Epidermal melanocyte (primary cell): ENCODE data around the gene SEMA5A.

Experiments
- DNase-seq: peaks from one replicate; pipeline ENCODE4 v3.0.0; 2011; ENCODE audit warnings: low spot score; ENCODE audit not compliant: insufficient read length

SEMA5A gene

DNA sequence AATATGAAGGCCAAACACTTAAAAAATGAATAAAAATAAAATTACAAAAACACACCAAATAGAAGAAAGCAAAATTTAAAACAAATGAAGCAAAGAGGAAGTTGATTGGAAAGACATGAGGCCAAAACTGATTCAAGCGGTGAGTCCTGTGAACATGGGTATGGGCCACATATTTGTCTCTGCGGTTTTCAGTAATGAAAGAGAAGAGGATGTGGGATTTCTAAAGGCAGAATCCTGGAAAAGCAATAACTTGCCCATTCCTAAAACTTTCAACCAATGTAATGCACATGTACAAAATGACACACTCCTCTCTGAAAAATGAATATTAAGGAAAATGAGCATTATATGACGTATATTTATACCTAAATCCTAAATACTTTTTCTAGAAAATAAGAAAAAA is 263.7 kb downstream of the SEMA5A start:
- no peak for DNase-seq

DNA sequence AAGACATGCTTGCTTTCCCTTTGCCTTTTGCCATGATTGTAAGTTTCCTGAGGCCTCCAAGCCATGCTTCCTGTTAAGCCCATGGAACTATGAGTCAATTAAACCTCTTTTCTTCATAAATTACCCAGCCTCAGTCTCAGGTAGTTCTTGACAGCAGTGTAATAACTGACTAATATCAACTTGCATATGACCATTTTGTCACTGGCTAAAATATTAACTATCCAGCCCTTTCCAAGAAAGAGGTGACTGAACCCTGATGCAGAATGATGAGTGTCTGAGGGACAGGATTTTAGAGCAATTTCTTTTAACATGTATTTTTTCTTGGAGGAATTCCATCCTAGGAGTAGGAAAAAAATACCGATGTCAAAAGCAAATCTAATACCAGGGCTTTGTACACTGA is 266.1 kb downstream of the SEMA5A start:
- no peak for DNase-seq

DNA sequence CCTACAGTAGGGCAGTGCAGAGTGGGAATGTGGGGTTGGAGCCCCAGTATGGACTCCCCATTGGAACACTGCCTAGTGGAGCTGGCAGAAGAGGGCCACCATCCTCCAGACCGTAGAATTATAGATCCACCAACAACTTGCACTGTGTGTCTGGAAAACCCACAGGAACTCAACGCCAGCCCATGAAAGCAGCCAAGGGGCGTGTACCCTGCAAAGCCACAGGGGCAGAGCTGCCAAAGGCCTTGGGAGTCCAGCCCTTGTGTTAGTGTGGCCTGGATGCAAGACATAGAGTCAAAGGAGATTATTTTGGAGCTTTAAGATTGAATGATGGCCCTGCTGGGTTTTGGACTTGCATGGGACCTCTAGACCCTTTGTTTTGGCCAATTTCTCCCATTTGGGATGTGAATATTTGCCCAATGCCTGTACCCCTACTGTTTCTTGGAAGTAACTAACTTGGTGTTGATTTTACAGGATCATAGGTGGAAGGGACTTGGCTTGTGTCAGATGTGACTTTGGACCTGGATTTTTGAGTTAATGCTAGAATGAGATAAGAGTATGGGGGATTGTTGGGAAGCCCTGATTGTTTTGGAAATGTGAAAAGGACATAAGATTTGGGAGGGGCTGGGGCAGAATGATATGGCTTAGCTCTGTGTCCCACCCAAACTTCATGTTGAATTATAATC is 266.8 kb downstream of the SEMA5A start:
- no peak for DNase-seq

DNA sequence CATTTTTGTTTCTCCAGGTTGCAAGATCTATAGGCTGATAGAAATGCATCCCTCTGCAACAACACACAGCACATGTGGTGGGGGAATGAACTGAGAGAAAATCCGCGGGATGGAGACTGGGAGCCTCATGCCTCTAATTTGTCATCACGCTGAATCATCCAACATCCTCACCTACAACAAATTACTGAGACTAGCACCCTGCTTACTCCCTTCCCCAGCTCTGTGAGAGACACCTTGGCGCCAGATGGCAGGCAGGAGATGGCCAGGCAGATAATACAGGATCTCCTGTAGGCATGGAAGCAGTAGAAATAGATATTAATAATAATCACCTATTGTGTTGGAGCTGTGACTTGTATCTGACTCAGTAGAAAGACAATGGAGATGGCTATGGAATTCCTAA is 276.9 kb downstream of the SEMA5A start:
- DNase-seq, result no peak

DNA sequence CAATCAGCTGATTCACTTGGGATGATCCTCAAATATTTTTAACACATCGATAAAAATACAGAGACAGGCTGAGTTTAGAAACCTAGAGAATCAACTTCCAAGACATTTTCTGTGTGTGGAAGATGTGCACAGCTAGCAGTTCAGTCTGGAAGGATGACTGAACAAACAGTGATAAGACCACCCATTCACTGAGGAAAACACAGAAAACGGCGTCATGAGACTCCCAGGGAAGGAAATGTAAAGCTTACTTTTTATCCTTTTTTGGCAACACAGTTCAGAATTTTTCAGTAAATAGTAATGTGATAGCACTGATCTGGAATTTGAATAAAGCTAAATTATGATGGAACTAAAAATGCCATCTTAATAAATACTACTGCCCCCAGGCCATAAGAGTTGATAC is 277.6 kb downstream of the SEMA5A start:
- no peak for DNase-seq

DNA sequence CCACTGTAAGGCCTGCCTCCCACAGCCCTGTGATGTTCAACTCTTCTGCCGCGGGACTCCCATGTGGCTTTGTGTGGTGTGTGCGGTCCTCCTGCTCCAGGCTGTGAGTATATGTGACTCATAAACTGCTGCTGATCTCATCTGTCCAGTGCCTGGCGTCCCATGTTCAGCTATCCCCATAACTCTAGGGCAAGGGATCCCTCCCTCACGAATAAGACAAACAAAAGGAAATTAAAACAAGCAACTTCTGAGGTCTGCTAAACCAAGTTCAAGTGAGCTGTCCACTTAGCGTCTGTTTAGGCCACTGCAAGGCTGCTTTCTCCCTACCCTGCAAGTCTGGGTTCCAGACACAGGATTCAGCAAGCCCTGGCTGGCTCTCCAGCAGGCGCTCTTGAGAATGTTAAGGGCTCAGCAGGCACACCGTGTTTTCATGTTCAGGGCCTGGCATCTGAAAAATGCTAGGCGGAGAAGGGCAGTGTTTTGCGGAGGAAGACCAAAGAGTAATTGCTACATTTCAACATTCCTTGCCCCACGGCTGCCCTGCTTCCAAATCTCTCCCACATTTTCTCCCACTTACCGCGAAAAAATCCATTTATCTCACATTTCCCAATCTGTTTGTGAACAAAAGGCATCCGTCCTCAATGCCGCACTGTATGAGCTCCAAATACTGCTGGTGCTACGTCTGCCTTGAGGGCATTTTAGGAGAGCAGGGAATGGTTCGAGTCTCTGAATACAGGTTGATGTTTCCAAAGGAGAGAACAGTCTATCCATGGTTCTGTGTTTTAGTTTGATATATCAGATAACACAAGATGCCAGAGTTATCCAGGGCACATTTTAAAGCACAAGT is 280.2 kb downstream of the SEMA5A start:
- DNase-seq, result no peak

DNA sequence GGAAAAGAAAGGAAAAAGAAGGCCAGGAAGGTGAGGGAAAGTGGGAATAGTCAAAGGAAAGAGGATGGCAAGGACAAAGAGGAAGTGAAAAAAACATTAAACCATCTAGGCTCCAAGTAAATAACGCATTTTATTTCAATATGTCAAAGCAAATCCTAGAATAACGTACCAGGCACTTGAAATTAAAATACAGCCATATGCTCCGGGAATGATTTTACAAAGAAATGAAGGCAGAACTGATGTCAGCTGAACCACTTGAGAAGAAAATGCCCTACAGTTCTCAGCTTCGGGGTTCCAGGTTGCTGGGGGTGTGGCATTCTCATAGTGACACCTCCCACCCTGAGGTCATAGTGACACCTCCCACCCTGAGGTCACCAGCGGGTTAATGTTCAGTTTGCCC is 281.6 kb downstream of the SEMA5A start:
- DNase-seq, result no peak

DNA sequence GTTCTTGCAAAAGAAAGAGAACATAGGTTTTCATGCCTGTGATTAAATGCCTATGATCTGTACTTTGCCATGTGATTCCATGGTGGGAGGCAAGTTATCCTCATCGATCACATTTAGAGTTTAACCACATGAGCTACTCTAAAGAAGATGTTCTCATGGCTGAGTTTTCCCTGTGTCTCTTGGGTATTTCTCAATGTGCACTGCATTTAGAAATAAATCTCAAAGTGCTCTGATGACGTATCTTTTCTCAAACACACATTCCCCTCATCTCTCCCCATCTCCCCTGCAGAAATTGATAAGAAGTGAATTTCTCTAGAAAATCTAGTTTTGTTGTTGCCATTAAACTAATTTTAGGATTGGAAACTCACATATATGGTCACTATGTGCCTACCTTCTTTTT is 282.2 kb downstream of the SEMA5A start:
- no peak for DNase-seq

DNA sequence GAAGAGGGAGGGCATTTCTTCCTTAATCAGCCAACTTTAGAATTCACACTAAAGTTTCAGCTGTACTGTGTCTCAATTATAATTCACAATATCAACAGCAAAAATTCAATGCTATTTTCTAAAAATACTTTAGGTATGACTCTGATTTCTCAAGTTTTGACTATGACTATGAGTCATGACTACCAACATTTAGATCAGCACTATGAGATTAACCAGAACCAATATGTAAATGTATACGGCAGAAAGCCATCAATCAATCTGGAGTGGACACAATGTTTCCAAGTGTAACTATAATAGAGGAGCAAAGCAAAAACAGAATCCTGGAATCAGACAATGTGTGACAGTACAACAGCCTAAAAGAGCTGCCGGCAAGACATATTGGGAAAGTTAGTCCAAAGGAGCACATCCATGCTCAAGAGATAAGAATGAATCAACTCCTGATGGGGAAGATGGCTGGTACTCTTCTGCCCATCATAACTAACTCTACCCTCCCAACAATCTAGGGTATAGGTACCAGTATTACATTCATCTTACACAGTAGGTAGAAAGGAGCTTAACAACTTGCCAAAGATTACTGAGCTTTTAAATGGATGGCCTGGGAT is 294.4 kb downstream of the SEMA5A start:
- DNase-seq, result no peak

DNA sequence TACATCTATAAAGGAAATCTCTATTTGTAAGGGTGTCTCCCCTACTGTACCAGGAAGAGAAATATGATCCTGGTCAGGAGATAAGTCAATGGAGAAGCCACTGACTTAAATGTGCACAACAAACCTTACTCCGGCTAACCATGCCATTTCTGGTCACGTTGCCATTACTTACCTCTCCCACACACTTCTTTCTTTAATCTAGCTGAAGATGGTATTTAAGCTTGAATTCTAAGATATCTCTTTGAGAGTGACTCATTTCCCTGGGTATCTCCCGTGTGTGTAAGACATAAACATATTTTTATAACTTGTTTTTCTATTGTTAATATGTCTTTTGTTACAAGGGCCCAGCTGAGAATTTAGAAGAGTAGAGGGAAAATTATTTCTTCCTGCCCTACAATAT is 296.6 kb downstream of the SEMA5A start:
- no peak for DNase-seq

DNA sequence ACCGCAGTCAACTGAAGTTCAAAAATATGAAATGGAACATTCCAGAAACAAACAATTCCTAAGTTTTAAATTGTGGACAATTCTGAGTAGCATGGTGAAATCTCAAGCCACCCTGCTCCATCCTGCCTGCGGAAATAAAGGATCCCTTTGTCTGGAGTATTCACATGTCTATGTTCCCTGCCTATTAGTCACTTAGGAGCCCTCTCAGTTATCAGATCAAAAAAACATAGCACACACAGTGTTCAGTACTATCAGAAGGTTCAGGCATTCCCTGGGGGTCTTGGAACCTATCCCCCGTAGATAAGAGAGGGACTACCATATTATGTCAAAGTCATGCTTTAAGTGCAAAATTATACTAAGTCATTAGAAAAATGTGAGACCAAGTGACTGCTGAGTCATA is 300.8 kb downstream of the SEMA5A start:
- DNase-seq, result no peak

DNA sequence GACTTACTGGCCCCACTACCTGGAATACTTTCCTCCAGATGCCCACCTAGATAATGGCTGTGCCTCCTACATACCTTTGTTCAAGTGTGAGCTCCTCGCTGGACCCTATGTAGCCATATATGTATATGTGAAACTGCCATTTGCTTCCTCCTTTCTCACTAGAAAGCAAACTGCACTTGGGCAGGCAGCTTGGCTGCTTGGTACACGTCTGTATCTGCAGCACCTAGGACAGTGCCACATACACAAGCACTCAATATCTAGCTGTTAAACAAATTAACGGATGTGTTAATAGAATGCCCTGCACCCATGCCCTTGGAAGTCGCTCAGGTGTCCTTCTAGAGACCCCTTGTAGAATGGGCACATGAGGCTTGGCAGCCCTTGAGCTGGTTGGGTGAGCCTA is 301.5 kb downstream of the SEMA5A start:
- DNase-seq, result no peak

DNA sequence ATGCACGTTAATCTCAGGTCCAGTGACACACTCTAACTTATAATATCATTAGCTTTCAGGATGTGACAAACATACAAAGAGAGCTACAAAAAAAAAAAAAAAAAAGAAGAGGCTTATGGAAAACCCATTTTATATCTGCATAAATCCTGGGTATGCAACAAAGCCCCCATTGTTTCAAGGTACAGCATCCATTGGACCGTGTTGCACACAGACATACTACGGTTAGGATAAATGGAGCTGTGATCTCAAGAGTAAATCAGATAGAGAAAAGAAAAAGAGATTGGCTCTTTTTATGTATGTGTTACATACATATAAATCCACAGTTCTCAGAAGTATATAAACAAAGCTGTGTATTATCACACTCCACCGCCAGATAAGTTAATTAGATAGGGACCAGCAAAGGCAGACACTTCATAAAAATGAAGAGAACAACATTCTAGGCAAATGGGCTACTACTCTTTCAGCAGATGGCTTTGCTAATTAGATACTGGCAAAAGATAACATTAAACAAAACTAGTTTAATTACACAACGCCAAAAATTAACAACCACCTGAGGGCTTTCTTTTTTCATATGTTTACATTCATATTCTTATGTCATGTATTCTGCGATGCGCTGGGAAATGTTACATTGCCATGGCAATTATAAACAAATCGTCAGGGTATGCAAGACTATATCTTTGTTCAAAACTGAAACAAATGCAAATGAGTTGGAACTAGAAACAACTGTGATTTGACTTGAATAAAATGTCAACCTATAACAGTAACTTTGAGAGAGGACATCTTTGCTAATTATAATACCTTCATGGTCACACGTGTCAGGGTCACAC is 304.2 kb downstream of the SEMA5A start:
- no peak for DNase-seq

DNA sequence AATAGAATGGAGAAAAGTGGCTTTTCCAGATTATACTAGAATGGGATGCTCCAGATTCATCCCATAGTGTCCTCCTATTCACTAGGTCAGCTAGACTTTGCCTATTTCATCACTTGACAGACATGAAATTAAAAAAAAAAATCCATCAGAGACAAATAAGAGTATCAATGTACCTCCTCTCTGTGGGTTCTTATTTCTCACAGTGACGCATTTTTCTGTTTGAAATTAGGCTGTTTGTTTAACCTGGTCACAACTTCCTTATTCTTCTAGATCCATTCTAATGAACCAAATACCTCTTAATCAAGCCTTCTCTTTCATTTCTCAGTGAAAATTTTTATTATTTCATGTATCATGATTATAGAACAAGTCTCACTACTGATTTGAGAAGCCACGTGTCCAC is 305.4 kb downstream of the SEMA5A start:
- no peak for DNase-seq

DNA sequence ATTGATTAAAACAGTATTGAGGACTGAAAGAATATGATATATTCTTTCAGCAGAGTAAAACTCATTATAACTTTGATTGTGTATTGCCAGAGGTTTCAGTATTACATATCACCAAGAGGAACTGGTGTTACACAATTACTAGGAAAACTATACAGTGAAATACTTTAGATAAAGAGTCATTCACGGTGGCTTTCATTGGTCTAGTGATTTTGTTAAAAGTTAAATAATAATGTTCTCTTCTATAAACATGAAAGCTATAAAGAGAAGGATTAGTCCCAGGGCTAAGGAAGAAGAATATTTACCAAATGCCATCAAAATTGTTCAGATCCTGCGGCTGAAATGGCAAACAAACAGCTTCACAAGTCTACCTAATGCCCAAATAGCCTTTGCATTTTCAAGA is 306.2 kb downstream of the SEMA5A start:
- no peak for DNase-seq

DNA sequence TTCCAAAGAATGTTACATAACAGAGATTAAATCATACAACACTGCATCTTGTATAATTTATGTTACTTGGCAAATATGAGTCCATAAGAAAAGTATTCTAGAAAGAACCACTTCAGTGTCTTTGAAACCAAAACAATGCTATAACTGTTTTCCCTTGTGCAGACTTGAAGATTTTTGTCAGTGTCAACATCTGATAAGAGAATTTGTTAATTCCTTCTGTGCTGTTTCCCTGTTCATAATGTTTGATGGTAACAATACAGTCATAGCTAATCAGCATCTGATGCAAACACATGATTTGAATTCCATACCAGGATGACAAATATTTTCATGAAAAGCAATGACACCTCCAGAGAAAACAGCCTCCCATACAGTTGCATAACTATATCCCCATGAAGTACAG is 306.8 kb downstream of the SEMA5A start:
- DNase-seq, result no peak

DNA sequence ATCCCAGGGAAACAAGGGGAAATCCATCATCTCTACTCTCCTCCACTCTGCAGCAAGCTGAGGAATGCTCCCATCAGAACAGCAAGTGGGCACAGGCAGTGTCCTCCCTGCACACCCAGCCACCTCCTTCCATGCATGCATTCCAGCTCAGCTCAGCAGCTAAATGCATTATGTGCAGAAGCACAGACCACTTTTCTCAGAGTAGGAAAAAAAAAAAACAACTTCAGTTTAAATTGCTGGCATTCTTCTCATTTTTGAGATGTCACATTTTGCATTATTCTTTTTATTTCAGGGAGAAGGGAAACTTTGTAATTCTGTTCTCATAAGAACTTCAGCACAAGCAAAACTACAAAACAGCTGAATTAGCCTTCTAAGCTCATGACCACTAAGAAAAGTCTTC is 312.2 kb downstream of the SEMA5A start:
- DNase-seq, result no peak

DNA sequence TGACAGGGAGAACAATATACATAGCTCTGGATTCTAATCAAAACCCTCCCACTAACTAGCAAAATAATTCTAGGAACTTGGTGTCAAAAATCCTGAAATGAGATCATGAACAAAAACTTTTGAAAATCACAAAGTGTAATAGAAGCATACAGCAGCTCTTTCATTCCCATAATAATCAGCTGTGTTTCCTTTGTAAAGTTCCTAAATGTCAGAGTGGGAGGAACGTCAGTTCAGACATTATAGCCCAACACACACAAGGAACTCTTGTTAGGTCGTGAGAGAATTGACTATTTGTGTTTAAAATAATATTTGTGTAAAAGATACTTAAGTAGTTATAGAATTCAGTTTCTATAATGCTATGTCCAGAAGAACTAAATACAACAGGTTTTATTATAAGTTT is 312.8 kb downstream of the SEMA5A start:
- DNase-seq, result no peak

DNA sequence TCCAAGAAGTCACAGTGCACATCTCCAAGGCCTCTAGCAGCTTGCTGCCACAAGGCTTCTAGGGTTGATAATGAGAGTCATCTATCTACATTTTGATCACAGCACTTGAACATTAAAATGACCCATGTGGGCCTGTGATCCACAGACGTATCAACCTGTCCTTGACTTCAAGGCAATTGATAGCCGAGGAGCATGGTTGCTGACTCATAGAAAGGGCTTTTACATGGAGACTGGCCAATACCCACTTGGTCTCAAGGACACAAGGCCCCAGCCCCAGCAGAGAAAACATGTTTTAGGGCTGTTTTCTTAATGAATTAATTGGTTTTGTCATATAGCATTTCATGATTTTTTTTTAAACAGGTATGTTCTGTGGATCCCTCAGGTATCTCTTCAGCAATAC is 314.0 kb downstream of the SEMA5A start:
- DNase-seq, result no peak

DNA sequence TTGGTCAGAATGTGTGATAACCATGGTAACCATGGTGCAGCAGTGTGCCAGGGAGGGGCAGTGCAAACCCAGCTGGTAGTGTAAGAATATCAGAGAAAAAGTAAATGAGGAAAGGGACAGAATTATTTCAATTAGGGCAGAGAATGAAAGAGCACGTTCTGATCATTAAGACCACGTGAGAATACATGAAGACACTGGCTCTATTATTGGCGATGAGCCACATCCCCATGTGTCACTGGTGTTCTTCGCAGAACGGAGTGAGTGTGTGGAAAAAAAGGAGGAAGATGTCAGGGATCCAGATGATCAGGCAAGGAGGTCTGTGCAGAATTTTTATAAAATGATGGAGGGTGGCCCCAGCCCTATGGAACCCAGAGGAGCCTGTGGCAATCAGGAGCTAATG is 315.5 kb downstream of the SEMA5A start:
- no peak for DNase-seq

DNA sequence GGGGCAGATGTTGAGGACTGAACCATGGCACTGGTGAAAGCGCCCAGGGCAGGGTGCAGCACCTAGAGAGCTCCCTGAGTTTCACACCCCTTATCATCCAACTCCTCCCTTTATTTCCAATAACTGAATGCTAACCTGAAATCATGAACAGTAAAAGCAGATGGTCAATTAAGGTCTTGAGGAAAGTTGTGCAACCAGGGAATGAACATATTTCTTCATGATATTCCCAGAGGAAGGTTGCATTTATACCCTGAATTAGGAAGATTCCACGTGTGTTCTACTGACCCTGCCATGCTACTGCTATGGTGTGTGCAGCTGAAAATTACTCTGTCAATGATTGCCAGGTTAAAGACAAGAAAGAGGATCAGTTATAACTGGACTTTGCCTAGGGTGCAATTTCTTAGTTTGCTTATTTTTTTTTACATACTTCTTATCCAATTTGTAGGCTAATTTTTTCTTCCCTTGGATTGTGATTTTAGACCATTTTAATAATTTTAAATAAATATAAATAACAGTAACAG is 319.8 kb downstream of the SEMA5A start:
- no peak for DNase-seq
